ENCODE results near the gene ONECUT3.

- TF ChIP-seq CTCF (IDR thresholded peaks at IDR 0.05) (no peak), POLR2A (IDR thresholded peaks at IDR 0.05) (no peak)
Measured at GRCh38 chr19:1729568-1729925, 23.8 kb upstream of the ONECUT3 start.
